GM19468 (cell line): ENCODE results near the gene BTN1A1.

Experiments used
- ATAC-seq: cut with Tn5 transposase; IDR thresholded peaks from one replicate; pipeline ENCODE4 v1.9.1; 2021; ENCODE audit warnings: mild to moderate bottlenecking, moderate library complexity, moderate number of reproducible peaks; ENCODE audit not compliant: unreplicated experiment; ENCODE audit errors: extremely low read depth

Gene BTN1A1

GRCh38 chr6:26475823-26476729 lies 24.0 kb upstream of the BTN1A1 start:
- no peak for ATAC-seq

- ATAC-seq, result no peak
These were observed 23.2 kb upstream of the BTN1A1 start for GRCh38 chr6:26476896-26477295.

DNA sequence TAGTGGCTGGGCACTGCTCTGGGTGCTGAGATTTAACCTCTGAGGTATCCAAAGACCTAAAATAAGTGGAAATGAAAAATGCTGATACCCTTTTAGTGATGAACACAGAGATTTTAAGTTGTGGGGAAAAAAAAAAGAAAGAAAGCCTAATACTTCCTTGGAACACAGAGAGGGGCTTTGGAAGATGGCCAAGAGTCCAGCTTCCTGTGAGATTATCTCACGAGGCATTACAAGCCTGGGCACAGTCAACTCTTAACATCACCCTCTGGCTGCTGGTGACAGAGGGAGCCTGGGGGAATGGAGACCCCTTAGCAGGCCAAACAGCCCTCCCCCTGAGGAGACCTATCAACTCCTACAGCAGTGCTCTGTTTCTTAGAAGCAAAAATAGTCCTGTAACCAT lies 22.7 kb upstream of the BTN1A1 start:
- no peak for ATAC-seq

GRCh38 chr6:26478100-26478984 lies 21.8 kb upstream of the BTN1A1 start:
- ATAC-seq, result no peak

- no peak for ATAC-seq
These were observed 21.2 kb upstream of the BTN1A1 start for GRCh38 chr6:26478985-26479278.

DNA sequence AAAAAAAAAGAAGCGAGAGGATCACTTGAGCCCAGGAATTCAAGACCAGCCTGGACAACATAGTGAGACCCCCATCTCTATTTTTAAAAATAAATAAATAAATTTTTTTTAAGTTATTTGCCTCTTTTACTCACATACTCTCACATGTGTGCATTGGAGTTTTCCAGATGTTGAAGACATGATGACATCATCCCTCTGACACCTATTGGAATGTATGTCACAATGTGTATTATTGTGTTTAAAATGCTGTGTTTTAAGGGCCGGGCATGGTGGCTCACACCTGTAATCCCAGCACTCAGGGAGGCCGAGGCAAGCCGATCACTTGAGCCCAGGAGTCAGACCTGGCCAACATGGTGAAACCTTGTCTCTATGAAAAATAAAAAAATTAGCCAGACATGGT lies 17.8 kb upstream of the BTN1A1 start:
- no peak for ATAC-seq

GRCh38 chr6:26483727-26484126 lies 16.4 kb upstream of the BTN1A1 start:
- ATAC-seq, result no peak

GRCh38 chr6:26484161-26484560 lies 15.9 kb upstream of the BTN1A1 start:
- no peak for ATAC-seq

GRCh38 chr6:26485112-26485780 lies 14.9 kb upstream of the BTN1A1 start:
- ATAC-seq, result no peak

DNA sequence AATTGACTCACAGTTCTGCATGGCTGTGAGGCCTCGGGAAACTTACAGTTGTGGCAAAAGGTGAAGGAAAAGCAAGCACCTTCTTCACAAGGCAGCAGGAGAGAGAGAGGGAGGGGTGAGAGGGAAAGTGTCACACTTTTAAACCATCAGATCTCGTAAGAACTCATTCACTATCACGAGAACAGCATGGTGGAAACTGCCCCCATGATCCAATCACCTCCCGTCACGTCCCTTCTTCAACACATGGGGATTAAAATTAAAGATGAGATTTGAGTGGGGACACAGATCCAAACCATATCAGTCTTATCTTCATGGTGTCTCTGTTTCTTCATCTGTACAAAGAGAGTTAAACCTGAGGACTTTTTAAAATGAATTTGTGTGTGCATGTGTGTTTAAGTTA lies 13.7 kb upstream of the BTN1A1 start:
- ATAC-seq, result no peak

DNA sequence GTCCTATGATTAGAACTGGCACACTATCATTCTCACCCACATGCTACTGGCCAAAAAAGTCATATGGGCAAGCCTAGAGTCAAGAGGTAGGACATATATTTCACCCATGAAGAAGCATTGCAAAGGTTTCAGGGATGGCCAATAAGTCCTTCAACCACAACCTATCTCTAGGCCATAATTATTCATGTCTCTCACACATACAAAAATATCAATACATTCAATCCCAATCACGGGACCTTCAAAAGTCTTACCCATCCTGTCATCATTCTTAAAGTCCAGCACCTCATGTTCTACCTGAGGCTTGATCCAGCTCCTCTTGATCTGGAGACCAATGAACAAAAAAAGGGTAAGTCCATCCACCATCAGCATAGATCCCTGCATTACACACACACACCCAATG lies 12.6 kb upstream of the BTN1A1 start:
- no peak for ATAC-seq

GRCh38 chr6:26489996-26490964 lies 9.8 kb upstream of the BTN1A1 start:
- ATAC-seq, result no peak

GRCh38 chr6:26491604-26492003 lies 8.5 kb upstream of the BTN1A1 start:
- ATAC-seq, result no peak

GRCh38 chr6:26493258-26493657 lies 6.8 kb upstream of the BTN1A1 start:
- no peak for ATAC-seq

DNA sequence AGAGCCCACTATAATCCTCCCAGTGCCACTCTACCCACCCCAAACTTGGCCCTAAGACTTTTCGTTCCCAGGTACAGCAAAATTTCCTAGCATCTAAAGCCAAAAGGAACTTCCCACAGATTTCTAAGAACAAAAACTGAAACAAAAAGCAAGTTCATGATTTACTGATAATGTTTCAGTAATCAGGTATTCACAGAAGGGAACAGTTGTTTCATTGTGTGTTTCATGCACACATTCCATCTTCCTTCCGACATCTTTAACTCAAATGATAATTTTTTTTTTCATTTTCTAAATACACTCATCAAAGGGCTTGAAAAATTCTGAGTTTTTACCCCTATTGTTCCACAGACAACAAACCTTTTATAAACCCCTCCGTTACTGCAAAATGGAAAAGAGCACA lies 6.0 kb upstream of the BTN1A1 start:
- ATAC-seq, result no peak

DNA sequence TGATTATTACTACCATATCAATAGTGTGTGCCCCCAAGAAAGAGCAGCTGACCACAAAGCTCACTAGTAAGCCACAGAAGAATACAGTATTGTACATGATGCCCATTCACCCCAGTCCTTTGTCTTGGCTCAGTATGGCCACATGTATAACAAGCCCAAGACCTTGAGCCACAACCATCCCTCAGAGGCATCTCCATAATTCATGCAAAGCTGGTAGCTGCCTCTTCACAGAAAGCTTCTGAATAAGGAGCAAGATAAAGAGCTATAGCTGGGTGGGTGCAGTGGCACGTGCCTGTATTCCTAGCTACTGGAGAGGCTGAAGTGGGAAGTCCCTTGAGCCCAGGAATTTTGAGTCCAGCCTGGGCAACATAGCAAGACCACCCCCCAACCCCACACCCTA lies 4.8 kb upstream of the BTN1A1 start:
- no peak for ATAC-seq

DNA sequence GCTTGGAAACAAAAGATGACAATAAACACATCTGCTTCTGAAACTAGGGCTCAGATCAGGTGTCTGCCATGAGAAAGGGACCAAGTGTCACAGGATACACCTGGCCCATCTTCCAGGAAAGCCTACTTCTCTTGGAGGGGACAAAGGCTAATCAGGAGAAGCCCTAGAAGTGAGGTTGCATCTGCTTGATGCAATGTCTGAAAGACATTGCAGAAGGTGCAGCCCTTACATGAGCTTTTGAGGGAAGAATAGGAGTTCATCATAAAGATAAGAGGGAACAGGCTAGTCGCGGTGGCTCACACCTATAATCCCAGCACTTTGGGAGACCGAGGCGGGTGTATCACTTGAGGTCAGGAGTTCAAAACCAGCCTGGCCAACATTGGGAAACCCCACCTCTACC lies 2.5 kb upstream of the BTN1A1 start:
- ATAC-seq, result no peak

- no peak for ATAC-seq
These were observed 1.4 kb downstream of the BTN1A1 start for GRCh38 chr6:26501482-26501986.

- no peak for ATAC-seq
These were observed 2.1 kb downstream of the BTN1A1 start for GRCh38 chr6:26502165-26502564.

DNA sequence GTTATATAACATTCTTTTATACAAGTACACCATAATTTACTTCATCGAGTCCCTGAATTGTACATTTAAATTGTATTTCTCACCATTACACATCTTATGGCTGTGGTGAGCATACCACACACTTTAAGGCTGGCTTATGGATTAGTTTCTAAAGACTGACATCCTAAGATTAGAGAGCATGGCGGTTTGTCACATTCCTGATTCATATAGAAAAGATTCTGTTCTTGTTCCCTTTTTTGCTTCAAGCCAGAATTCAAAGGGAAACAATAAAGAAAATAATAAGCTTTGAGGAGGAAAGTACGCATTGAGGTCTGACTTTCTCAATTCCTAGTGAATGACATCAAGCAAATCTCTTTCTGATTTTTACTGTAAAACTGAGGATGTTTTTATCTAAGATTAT lies 2.5 kb downstream of the BTN1A1 start:
- no peak for ATAC-seq
